IPS-18a (cell line): ENCODE results near the gene ALB.

Experiments
- H3K27ac ChIP-seq: one replicate; pipeline ENCODE4 v1.5.1; 2013; ENCODE audit warnings: low read length
- H3K27me3 ChIP-seq: one replicate; pipeline ENCODE4 v1.6.1; 2013; ENCODE audit warnings: mild to moderate bottlenecking, low read length; ENCODE audit not compliant: control insufficient read depth, insufficient read depth
- H3K36me3 ChIP-seq: one replicate; pipeline ENCODE4 v1.6.1; 2013; ENCODE audit warnings: low read depth, low read length; ENCODE audit not compliant: control insufficient read depth
- H3K4me1 ChIP-seq: one replicate; pipeline ENCODE4 v1.6.1; 2013; ENCODE audit warnings: low read depth, low read length; ENCODE audit not compliant: control insufficient read depth
- H3K4me3 ChIP-seq: one replicate; pipeline ENCODE4 v1.5.1; 2013; ENCODE audit warnings: low read length
- H3K9ac ChIP-seq: one replicate; pipeline ENCODE4 v1.6.1; 2013; ENCODE audit warnings: mild to moderate bottlenecking, low read length, moderate library complexity
- H3K9me3 ChIP-seq: one replicate; pipeline ENCODE4 v1.6.1; 2013; ENCODE audit warnings: low read depth, low read length; ENCODE audit not compliant: control insufficient read depth

The ALB gene

GRCh38 chr4:73456177-73457022, 52.3 kb downstream of the ALB start:
- Histone ChIP-seq H3K9me3 (no peaks in the 10 kb centered on the region), H3K27ac (no peak overlapping the region), H3K27me3 (peaks cover 8% of the 10 kb centered on the region), H3K4me1 (peaks cover 28% of the 10 kb centered on the region), H3K9ac (no peak overlapping the region), H3K4me3 (no peak overlapping the region), H3K36me3 (no peaks in the 10 kb centered on the region)

GRCh38 chr4:73458184-73459047, 54.3 kb downstream of the ALB start:
- H3K36me3 ChIP-seq: no peaks in the 10 kb centered on the region
- no peaks in the 10 kb centered on the region for H3K27me3 ChIP-seq
- no peak overlapping the region for H3K9ac ChIP-seq
- H3K4me1 ChIP-seq: peaks cover 8% of the 10 kb centered on the region
- no peak overlapping the region for H3K4me3 ChIP-seq
- H3K27ac ChIP-seq: no peak overlapping the region
- no peaks in the 10 kb centered on the region for H3K9me3 ChIP-seq

- H3K27me3 ChIP-seq: no peaks in the 10 kb centered on the region
- no peaks in the 10 kb centered on the region for H3K9me3 ChIP-seq
- no peaks in the 10 kb centered on the region for H3K36me3 ChIP-seq
- H3K27ac ChIP-seq: no peak overlapping the region
- peaks cover 4% of the 10 kb centered on the region for H3K4me1 ChIP-seq
- H3K9ac ChIP-seq: no peak overlapping the region
- H3K4me3 ChIP-seq: no peak overlapping the region
Observed at GRCh38 chr4:73459048-73459421, 54.9 kb downstream of the ALB start.

GRCh38 chr4:73460913-73461522, 56.9 kb downstream of the ALB start:
- Histone ChIP-seq H3K9ac (no peak overlapping the region), H3K27ac (no peak overlapping the region), H3K4me1 (no peaks in the 10 kb centered on the region), H3K36me3 (no peaks in the 10 kb centered on the region), H3K4me3 (no peak overlapping the region), H3K9me3 (peaks cover 4% of the 10 kb centered on the region), H3K27me3 (no peaks in the 10 kb centered on the region)

GRCh38 chr4:73468170-73468569, 64.1 kb downstream of the ALB start:
- Histone ChIP-seq H3K4me3 (no peak overlapping the region), H3K36me3 (no peaks in the 10 kb centered on the region), H3K9me3 (peaks cover 4% of the 10 kb centered on the region), H3K27ac (no peak overlapping the region), H3K9ac (no peak overlapping the region), H3K27me3 (no peaks in the 10 kb centered on the region), H3K4me1 (no peaks in the 10 kb centered on the region)

- Histone ChIP-seq H3K9ac (no peak overlapping the region), H3K27me3 (no peaks in the 10 kb centered on the region), H3K4me1 (no peaks in the 10 kb centered on the region), H3K36me3 (no peaks in the 10 kb centered on the region), H3K4me3 (no peak overlapping the region), H3K27ac (no peak overlapping the region), H3K9me3 (peaks cover 16% of the 10 kb centered on the region)
Observed at GRCh38 chr4:73470728-73471127, 66.6 kb downstream of the ALB start.
